HL-60 (cell line): ENCODE results near the gene NAP1L5.

ENCODE experiments used
- CTCF ChIP-seq: IDR thresholded peaks from one replicate; pipeline ENCODE4 v1.5.1; 2011; ENCODE audit warnings: low read length, control low read depth, inconsistent platforms; ENCODE audit not compliant: insufficient read depth
- POLR2AphosphoS5 ChIP-seq: IDR thresholded peaks from 2 replicates; pipeline ENCODE4 v1.6.1; 2012; ENCODE audit warnings: low read depth

GRCh38 chr4:88713782-88714181 is 16.2 kb upstream of the NAP1L5 start:
- TF ChIP-seq POLR2AphosphoS5 (no peak), CTCF (no peak)
